Keratinocyte (primary cell): ENCODE data around the gene POU6F2. TPM values are rescaled to one million over a fixed set of nuclear protein-coding genes. Genes with fewer than 3 reads are reported as not detected.

ENCODE experiments used
- DNase-seq: peaks from one replicate; pipeline ENCODE4 v3.0.0-alpha.2; 2011; ENCODE audit warnings: low read depth, missing footprints, low spot score
- FAIRE-seq: peaks from 2 replicates; lab custom pipeline; 2011; peaks lifted over from hg19 to GRCh38; lab: Jason Lieb, UNC
- H2AFZ ChIP-seq: 2 replicates; pipeline ENCODE4 v1.6.0; 2012; ENCODE audit warnings: low read length, control low read depth, inconsistent platforms; ENCODE audit not compliant: control insufficient read depth
- H3K27ac ChIP-seq: 2 replicates; pipeline ENCODE4 v1.5.1; 2011; ENCODE audit warnings: low read length; ENCODE audit not compliant: control insufficient read depth, insufficient read depth
- H3K27me3 ChIP-seq: 3 replicates; pipeline ENCODE4 v1.6.0; 2011; ENCODE audit warnings: low read length; ENCODE audit not compliant: control insufficient read depth, insufficient read depth; ENCODE audit errors: extremely low read depth
- H3K36me3 ChIP-seq, 2 experiments: 2 replicates in 1 of 2; 3 replicates in 1 of 2; pipeline ENCODE4 v1.5.1; 2011; ENCODE audit warnings: low read length in 2 of 2, mild to moderate bottlenecking in 1 of 2; ENCODE audit not compliant: control insufficient read depth in 2 of 2, insufficient read depth in 2 of 2; ENCODE audit errors: extremely low read depth in 1 of 2
- H3K4me1 ChIP-seq: 3 replicates; pipeline ENCODE4 v1.5.1; 2011; ENCODE audit warnings: low read length; ENCODE audit not compliant: control insufficient read depth, insufficient read depth; ENCODE audit errors: extremely low read depth
- H3K4me2 ChIP-seq: 3 replicates; pipeline ENCODE4 v1.6.0; 2011; ENCODE audit warnings: low read depth, low read length; ENCODE audit not compliant: control insufficient read depth, insufficient read depth; ENCODE audit errors: extremely low read depth
- H3K4me3 ChIP-seq, 3 experiments: fragments of 200-600 bp in 1 of 3; sonication (generic) in 1 of 3; 2 replicates in 2 of 3; 3 replicates in 1 of 3; pipeline ENCODE4 v1.5.1; 2011 to 2016; ENCODE audit warnings: low read length in 3 of 3, mild to moderate bottlenecking in 3 of 3, control low read depth in 2 of 3, inconsistent platforms in 1 of 3, low read depth in 1 of 3, mixed read lengths in 1 of 3, mixed run types in 1 of 3, moderate library complexity in 1 of 3; ENCODE audit not compliant: control insufficient read depth in 2 of 3, insufficient read depth in 2 of 3; ENCODE audit errors: extremely low read depth in 1 of 3
- H3K79me2 ChIP-seq: 2 replicates; pipeline ENCODE4 v1.6.0; 2012; ENCODE audit warnings: low read length; ENCODE audit not compliant: control insufficient read depth, insufficient read depth
- H3K9ac ChIP-seq: 3 replicates; pipeline ENCODE4 v1.6.0; 2011; ENCODE audit warnings: low read length; ENCODE audit not compliant: control insufficient read depth, insufficient read depth; ENCODE audit errors: extremely low read depth
- H3K9me1 ChIP-seq: 3 replicates; pipeline ENCODE4 v1.6.0; 2011; ENCODE audit warnings: low read length; ENCODE audit not compliant: control insufficient read depth, insufficient read depth; ENCODE audit errors: extremely low read depth
- H3K9me3 ChIP-seq: 2 replicates; pipeline ENCODE4 v1.5.1; 2012; ENCODE audit warnings: low read depth, low read length; ENCODE audit not compliant: control insufficient read depth
- H4K20me1 ChIP-seq: 3 replicates; pipeline ENCODE4 v1.6.0; 2011; ENCODE audit warnings: low read length; ENCODE audit not compliant: control insufficient read depth, insufficient read depth; ENCODE audit errors: extremely low read depth
- CTCF ChIP-seq, 3 experiments: IDR thresholded peaks in 1 of 3; conservative IDR thresholded peaks in 1 of 3; optimal IDR thresholded peaks in 1 of 3; 2 replicates in 2 of 3; 3 replicates in 1 of 3; pipeline versions ENCODE3 to v1.5.1; 2011; ENCODE audit warnings: low read length in 3 of 3, mild to moderate bottlenecking in 3 of 3, moderate library complexity in 2 of 3, control low read depth in 1 of 3, inconsistent platforms in 1 of 3; ENCODE audit not compliant: insufficient read depth in 2 of 3; ENCODE audit errors: extremely low read depth in 1 of 3
- EZH2 ChIP-seq: IDR thresholded peaks from one replicate; pipeline ENCODE4 v1.6.1; 2012; ENCODE audit warnings: inconsistent platforms, mild to moderate bottlenecking, low read length, moderate library complexity
- dilution Hi-C: fragments of 300-500 bp; cut with MboI; formaldehyde crosslinking; loops from one replicate; pipeline ENCODE4 v1.7.0; 2020; ENCODE audit warnings: low sequenced_read_pairs; ENCODE audit not compliant: extremely low pct_ligation_motif_present
- polyA plus RNA-seq, 5 experiments: library from polyadenylated mRNA; depleted of rRNA in 3 of 5; stranded (reverse) in 3 of 5; stranded (forward) in 1 of 5; unstranded in 1 of 5; fragments of >200 nt; gene quantifications; 1 replicate in 1 of 5; 2 replicates in 3 of 5; 3 replicates in 1 of 5; pipeline versions ENCODE4 v1.2.1 to v1.2.3, GENCODE V29; 2011 to 2012; ENCODE audit warnings: missing spikeins in 2 of 5, low read depth in 1 of 5, low replicate concordance in 1 of 5

The POU6F2 gene
- polyA plus RNA-seq, 1 donor (not counting 4 experiments of a cell fraction or from before 2014, with no cell fraction given): not detected

DNA sequence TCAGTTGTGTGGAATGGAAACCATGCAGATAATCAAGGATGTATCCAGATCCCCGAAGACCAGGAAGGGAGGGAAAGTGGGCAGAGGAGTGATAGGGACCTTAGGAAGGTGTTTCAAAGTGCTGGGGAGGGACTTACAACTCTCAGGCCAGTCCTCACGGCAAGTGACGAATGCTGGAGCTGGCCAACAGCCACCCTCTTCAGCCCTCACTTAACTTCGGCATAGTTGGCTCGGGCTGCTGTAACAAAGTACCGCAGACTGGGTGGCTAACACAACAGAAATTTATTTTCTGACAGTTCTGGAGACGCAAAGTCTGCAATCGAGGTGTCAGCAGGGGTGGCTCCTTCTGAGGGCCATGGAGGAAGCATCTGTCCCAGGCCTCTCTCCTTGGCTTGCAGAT lies 322.6 kb downstream of the POU6F2 start:
- Histone ChIP-seq H2AFZ (no peak overlapping the region), H3K27ac (no peak overlapping the region), H3K79me2 (no peaks in the 10 kb centered on the region), H3K9me3 (no peaks in the 10 kb centered on the region), H4K20me1 (no peaks in the 10 kb centered on the region), H3K4me1 (no peaks in the 10 kb centered on the region), H3K4me3 (no peak overlapping the region), H3K9ac (no peak overlapping the region), H3K4me2 (no peak overlapping the region), H3K27me3 (no peaks in the 10 kb centered on the region), H3K9me1 (no peaks in the 10 kb centered on the region), H3K36me3 (no peaks in the 10 kb centered on the region)
- DNase-seq (no peak), FAIRE-seq (no peak)
- TF ChIP-seq EZH2: no peak
- dilution Hi-C loops: no loop called here

DNA sequence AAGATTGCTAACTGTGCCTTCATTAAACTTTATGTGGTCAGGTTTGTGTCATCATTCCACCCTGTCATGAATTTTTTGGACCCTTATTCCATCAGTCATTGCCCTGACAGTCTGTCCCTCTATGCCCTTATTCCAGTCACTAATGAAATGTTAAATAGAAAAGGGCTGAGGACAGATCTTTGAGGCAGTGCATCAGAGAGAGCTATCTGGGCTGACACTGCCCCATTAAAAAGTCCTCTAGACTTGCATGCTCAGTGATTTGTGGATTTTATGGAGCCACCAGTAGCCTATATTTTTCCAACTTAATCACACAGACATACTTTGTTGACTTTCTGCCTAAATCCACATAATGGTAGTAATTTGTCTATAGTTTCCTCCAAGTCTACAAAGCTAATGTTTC lies 323.8 kb downstream of the POU6F2 start:
- Histone ChIP-seq H2AFZ (no peak overlapping the region), H3K9ac (no peak overlapping the region), H3K27me3 (no peaks in the 10 kb centered on the region), H3K4me3 (no peak overlapping the region), H3K36me3 (no peaks in the 10 kb centered on the region), H3K79me2 (no peaks in the 10 kb centered on the region), H3K27ac (no peak overlapping the region), H3K9me1 (no peaks in the 10 kb centered on the region), H3K4me1 (no peaks in the 10 kb centered on the region), H4K20me1 (no peaks in the 10 kb centered on the region), H3K4me2 (no peak overlapping the region), H3K9me3 (no peaks in the 10 kb centered on the region)
- no peak for FAIRE-seq
- no peak for TF ChIP-seq EZH2
- TF ChIP-seq CTCF (optimal IDR thresholded peaks at IDR 0.05 in 1 of 3, IDR thresholded peaks at IDR 0.05 in 1 of 3, conservative IDR thresholded peaks at IDR 0.05 in 1 of 3; ENCODE audit: extremely low read depth in 1 of 3, insufficient read depth in 2 of 3, low read length in 3 of 3): no peak
- DNase-seq: no peak
- dilution Hi-C loops: no loop called here

GRCh38 chr7:39304178-39304577 lies 326.5 kb downstream of the POU6F2 start:
- DNase-seq: no peak
- FAIRE-seq: no peak
- no peak for TF ChIP-seq CTCF (optimal IDR thresholded peaks at IDR 0.05 in 1 of 3, IDR thresholded peaks at IDR 0.05 in 1 of 3, conservative IDR thresholded peaks at IDR 0.05 in 1 of 3; ENCODE audit: extremely low read depth in 1 of 3, insufficient read depth in 2 of 3, low read length in 3 of 3)
- no peak for TF ChIP-seq EZH2
- Histone ChIP-seq H3K27me3 (no peaks in the 10 kb centered on the region), H3K4me1 (no peaks in the 10 kb centered on the region), H4K20me1 (no peaks in the 10 kb centered on the region), H3K4me2 (no peak overlapping the region), H3K79me2 (no peaks in the 10 kb centered on the region), H3K9me3 (no peaks in the 10 kb centered on the region), H2AFZ (no peak overlapping the region), H3K27ac (no peak overlapping the region), H3K4me3 (no peak overlapping the region), H3K36me3 (no peaks in the 10 kb centered on the region), H3K9me1 (no peaks in the 10 kb centered on the region), H3K9ac (no peak overlapping the region)
- dilution Hi-C loops: no loop called here
